ENCODE data around the gene WHRN.

- no peak for TF ChIP-seq CTCF (conservative IDR thresholded peaks at IDR 0.05; ENCODE audit: low read length)
- TF ChIP-seq EZH2phosphoT487 (IDR thresholded peaks at IDR 0.05; ENCODE audit: borderline replicate concordance, low read depth, low read length): no peak
Measured at GRCh38 chr9:114363424-114363823, 141.8 kb downstream of the WHRN start.

All from OCI-LY7 (cell line).